ENCODE measurements around the gene EDNRA. TPM values are rescaled to one million over a fixed set of nuclear protein-coding genes. Genes with fewer than 3 reads are reported as not detected.

EDNRA gene
- total RNA-seq, 1 experiment from 2014 or later, result 0.73 TPM

DNA sequence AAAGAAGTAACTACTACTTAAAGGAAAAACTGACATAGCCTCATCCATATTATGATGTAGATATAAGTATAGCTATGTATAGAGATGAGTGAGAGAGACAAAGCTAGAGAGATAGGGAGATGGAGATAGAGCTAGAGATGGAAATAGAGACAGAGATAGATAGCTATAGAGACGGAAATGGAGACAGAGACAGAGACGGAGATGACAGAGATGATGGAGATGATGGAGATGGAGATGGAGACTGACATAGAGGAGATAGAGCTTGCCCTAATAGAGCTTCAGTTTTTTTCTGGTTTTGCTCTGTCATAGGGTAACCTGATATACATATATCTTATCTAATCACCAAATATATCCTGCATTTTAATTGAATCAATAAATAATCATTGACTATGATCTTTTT lies 4.3 kb downstream of the EDNRA start:
- intact Hi-C loops (cut with micrococcal nuclease; ENCODE audit: unreplicated experiment), result no loop called here
- TF ChIP-seq, protein P1, sequence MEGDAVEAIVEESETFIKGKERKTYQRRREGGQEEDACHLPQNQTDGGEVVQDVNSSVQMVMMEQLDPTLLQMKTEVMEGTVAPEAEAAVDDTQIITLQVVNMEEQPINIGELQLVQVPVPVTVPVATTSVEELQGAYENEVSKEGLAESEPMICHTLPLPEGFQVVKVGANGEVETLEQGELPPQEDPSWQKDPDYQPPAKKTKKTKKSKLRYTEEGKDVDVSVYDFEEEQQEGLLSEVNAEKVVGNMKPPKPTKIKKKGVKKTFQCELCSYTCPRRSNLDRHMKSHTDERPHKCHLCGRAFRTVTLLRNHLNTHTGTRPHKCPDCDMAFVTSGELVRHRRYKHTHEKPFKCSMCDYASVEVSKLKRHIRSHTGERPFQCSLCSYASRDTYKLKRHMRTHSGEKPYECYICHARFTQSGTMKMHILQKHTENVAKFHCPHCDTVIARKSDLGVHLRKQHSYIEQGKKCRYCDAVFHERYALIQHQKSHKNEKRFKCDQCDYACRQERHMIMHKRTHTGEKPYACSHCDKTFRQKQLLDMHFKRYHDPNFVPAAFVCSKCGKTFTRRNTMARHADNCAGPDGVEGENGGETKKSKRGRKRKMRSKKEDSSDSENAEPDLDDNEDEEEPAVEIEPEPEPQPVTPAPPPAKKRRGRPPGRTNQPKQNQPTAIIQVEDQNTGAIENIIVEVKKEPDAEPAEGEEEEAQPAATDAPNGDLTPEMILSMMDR (IDR thresholded peaks at IDR 0.05; ENCODE audit: insufficient read depth in 1 of 2, low read depth in 1 of 2, low read length in 1 of 2, severe bottlenecking in 1 of 2, unreplicated experiment in 1 of 2), result no peak
- no peaks in the 10 kb centered on the region for H3K4me1 ChIP-seq
- H3K4me3 ChIP-seq (ENCODE audit: low read depth, low read length), result no peak overlapping the region
- no peaks in the 10 kb centered on the region for H3K9me3 Mint-ChIP-seq (ENCODE audit: unreplicated experiment)
- no peaks in the 10 kb centered on the region for H3K9me3 ChIP-seq
- CTCF ChIA-PET, result no interaction called here
- no peak for DNase-seq
- H3K27me3 ChIP-seq (replicated peaks; ENCODE audit: control insufficient read depth, insufficient read depth, low read length), result no peaks in the 10 kb centered on the region
- H3K4me3 Mint-ChIP-seq (ENCODE audit: unreplicated experiment), result no peak overlapping the region
- H3K36me3 ChIP-seq (ENCODE audit: control insufficient read depth, insufficient read depth, low read length), result no peaks in the 10 kb centered on the region
- H3K36me3 Mint-ChIP-seq (ENCODE audit: insufficient read depth, unreplicated experiment), result no peaks in the 10 kb centered on the region
- H3K27me3 Mint-ChIP-seq (ENCODE audit: insufficient read depth, unreplicated experiment), result peaks cover 5% of the 10 kb centered on the region
- no peaks in the 10 kb centered on the region for H3K4me1 Mint-ChIP-seq (ENCODE audit: low read depth, unreplicated experiment)
- POLR2A ChIA-PET, result no interaction called here
- H3K27ac Mint-ChIP-seq (ENCODE audit: unreplicated experiment), result no peak overlapping the region
- no TSS peak for BruUV-seq (replicated peaks)

GRCh38 chr4:147487616-147488015 lies 6.7 kb downstream of the EDNRA start:
- no peaks in the 10 kb centered on the region for H3K27me3 ChIP-seq (replicated peaks; ENCODE audit: control insufficient read depth, insufficient read depth, low read length)
- Mint-ChIP-seq H3K36me3 (ENCODE audit: insufficient read depth, unreplicated experiment) (no peaks in the 10 kb centered on the region), H3K27me3 (ENCODE audit: insufficient read depth, unreplicated experiment) (peaks cover 9% of the 10 kb centered on the region), H3K9me3 (ENCODE audit: unreplicated experiment) (no peaks in the 10 kb centered on the region), H3K4me1 (ENCODE audit: low read depth, unreplicated experiment) (no peaks in the 10 kb centered on the region), H3K27ac (ENCODE audit: unreplicated experiment) (no peak overlapping the region), H3K4me3 (ENCODE audit: unreplicated experiment) (no peak overlapping the region)
- H3K9me3 ChIP-seq, result no peaks in the 10 kb centered on the region
- no peak overlapping the region for H3K4me3 ChIP-seq (ENCODE audit: low read depth, low read length)
- POLR2A ChIA-PET, result no interaction called here
- intact Hi-C loops (cut with micrococcal nuclease; ENCODE audit: unreplicated experiment), result no loop called here
- no peaks in the 10 kb centered on the region for H3K4me1 ChIP-seq
- DNase-seq, result no peak
- TF ChIP-seq, protein P1 (IDR thresholded peaks at IDR 0.05; ENCODE audit: insufficient read depth in 1 of 2, low read depth in 1 of 2, low read length in 1 of 2, severe bottlenecking in 1 of 2, unreplicated experiment in 1 of 2), result no peak
- no TSS peak for BruUV-seq (replicated peaks)
- CTCF ChIA-PET, result no interaction called here
- no peaks in the 10 kb centered on the region for H3K36me3 ChIP-seq (ENCODE audit: control insufficient read depth, insufficient read depth, low read length)

GRCh38 chr4:147488556-147488955 lies 7.7 kb downstream of the EDNRA start:
- ChIA-PET CTCF (no interaction called here), POLR2A (no interaction called here)
- no peaks in the 10 kb centered on the region for H3K36me3 Mint-ChIP-seq (ENCODE audit: insufficient read depth, unreplicated experiment)

More at GRCh38 chr4:147488556-147488955, 7.7 kb downstream of the EDNRA start:
- intact Hi-C loops (cut with micrococcal nuclease; ENCODE audit: unreplicated experiment), result no loop called here
- BruUV-seq (replicated peaks), result no TSS peak
- TF ChIP-seq, protein P1 (IDR thresholded peaks at IDR 0.05; ENCODE audit: insufficient read depth in 1 of 2, low read depth in 1 of 2, low read length in 1 of 2, severe bottlenecking in 1 of 2, unreplicated experiment in 1 of 2), result no peak
- no peaks in the 10 kb centered on the region for H3K36me3 ChIP-seq (ENCODE audit: control insufficient read depth, insufficient read depth, low read length)
- no peaks in the 10 kb centered on the region for H3K4me1 Mint-ChIP-seq (ENCODE audit: low read depth, unreplicated experiment)
- H3K9me3 ChIP-seq, result no peaks in the 10 kb centered on the region
- peaks cover 9% of the 10 kb centered on the region for H3K27me3 Mint-ChIP-seq (ENCODE audit: insufficient read depth, unreplicated experiment)
- no peaks in the 10 kb centered on the region for H3K9me3 Mint-ChIP-seq (ENCODE audit: unreplicated experiment)
- H3K4me3 ChIP-seq (ENCODE audit: low read depth, low read length), result no peak overlapping the region
- no peaks in the 10 kb centered on the region for H3K27me3 ChIP-seq (replicated peaks; ENCODE audit: control insufficient read depth, insufficient read depth, low read length)
- no peak for DNase-seq
- no peaks in the 10 kb centered on the region for H3K4me1 ChIP-seq
- no peak overlapping the region for H3K4me3 Mint-ChIP-seq (ENCODE audit: unreplicated experiment)
- no peak overlapping the region for H3K27ac Mint-ChIP-seq (ENCODE audit: unreplicated experiment)
